NCI-H1694 (cell line): ENCODE results near the gene NAP1L1.
"Not testable (repeated sequence)": the region's sequence is repeated elsewhere in the genome, so short reads cannot be mapped to it uniquely, and the experiment has no call there.

ENCODE experiments used
- DNase-seq: peaks from one replicate; lab custom pipeline; 2025; lab: John Stamatoyannopoulos, UW

The NAP1L1 gene

GRCh38 chr12:75990189-75990912 lies 94.1 kb downstream of the NAP1L1 start:
- DNase-seq = no peak

GRCh38 chr12:75987709-75988108 lies 96.8 kb downstream of the NAP1L1 start:
- DNase-seq = not testable (repeated sequence)
